Measurements from ENCODE around the gene PRKAR1B.

Gene PRKAR1B

DNA sequence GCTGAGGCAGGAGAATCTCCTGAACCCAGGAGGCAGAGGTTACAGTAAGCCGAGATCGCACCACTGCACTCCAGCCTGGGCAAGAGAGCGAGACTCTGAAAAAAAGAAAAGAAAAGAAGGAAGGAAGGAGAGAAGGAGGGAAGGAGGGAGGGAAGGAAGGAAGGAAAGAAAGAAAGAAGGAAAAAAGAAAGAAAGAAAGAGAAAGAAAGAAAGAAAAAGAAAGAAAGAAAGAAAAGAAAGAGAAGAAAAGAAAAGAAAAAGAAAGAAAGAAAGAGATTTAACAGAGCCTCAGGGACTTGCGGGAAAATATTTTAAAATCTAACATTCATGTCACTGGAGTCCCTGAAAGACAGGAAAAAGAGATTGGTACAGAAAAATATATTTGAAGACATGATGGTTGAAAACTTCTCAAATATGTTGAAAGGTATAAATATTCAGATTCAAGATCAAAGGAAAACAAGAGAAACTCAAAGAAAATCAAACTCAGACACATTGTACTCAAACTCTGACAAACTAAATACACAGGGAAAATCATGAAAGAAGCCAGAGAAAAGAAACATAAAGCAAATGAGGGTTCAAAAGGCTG lies 25.9 kb downstream of the PRKAR1B start:
- Histone ChIP-seq H2AK5ac (ENCODE audit: low read length, severe bottlenecking) (no peak overlapping the region), H3K4ac (ENCODE audit: low read depth in 1 of 2, low read length in 2 of 2) (no peak overlapping the region), H3K27me3 (ENCODE audit: control insufficient read depth in 1 of 2, insufficient read depth in 1 of 2, low read length in 2 of 2) (no peaks in the 10 kb centered on the region), H4K8ac (ENCODE audit: low read length) (no peak overlapping the region), H3K36me3 (ENCODE audit: control insufficient read depth in 1 of 2, insufficient read depth in 2 of 2, low read depth in 1 of 2, low read length in 2 of 2) (peaks cover 0 to 6% of the 10 kb centered on the region in 2 experiments), H3K4me2 (ENCODE audit: low read length, poor library complexity, severe bottlenecking) (no peak overlapping the region), H2BK15ac (ENCODE audit: low read depth, poor library complexity, severe bottlenecking) (no peak overlapping the region), H2BK120ac (ENCODE audit: low read depth, low read length) (no peak overlapping the region), H3K4me1 (ENCODE audit: control insufficient read depth, insufficient read depth, low read depth, low read length) (peaks cover 19% of the 10 kb centered on the region), H2AFZ (ENCODE audit: low read depth, low read length) (no peak overlapping the region), H4K91ac (ENCODE audit: low read length) (no peak overlapping the region), H3K18ac (ENCODE audit: low read depth in 1 of 2, low read length in 2 of 2) (no peak overlapping the region), H2BK12ac (ENCODE audit: low read length in 2 of 2) (no peak overlapping the region), H3K14ac (ENCODE audit: low read length in 2 of 2) (no peak overlapping the region), H3K9me3 (ENCODE audit: control insufficient read depth, low read length) (peaks cover 6% of the 10 kb centered on the region), H2BK5ac (ENCODE audit: low read depth, low read length, poor library complexity, severe bottlenecking) (no peak overlapping the region), H3K23ac (ENCODE audit: low read length in 2 of 2) (no peak overlapping the region), H3K79me1 (replicated peaks; ENCODE audit: low read length, poor library complexity, severe bottlenecking) (peaks cover 5% of the 10 kb centered on the region), H3K27ac (ENCODE audit: low read length, poor library complexity, severe bottlenecking) (no peak overlapping the region), H3K9ac (ENCODE audit: low read length) (no peak overlapping the region), H3K4me3 (ENCODE audit: insufficient read depth in 1 of 2, low read depth in 1 of 2, low read length in 2 of 2) (no peak overlapping the region)
- DNase-seq: no peak
- 96% methylated on average over 4 of the region's 4 CpGs for WGBS

DNA sequence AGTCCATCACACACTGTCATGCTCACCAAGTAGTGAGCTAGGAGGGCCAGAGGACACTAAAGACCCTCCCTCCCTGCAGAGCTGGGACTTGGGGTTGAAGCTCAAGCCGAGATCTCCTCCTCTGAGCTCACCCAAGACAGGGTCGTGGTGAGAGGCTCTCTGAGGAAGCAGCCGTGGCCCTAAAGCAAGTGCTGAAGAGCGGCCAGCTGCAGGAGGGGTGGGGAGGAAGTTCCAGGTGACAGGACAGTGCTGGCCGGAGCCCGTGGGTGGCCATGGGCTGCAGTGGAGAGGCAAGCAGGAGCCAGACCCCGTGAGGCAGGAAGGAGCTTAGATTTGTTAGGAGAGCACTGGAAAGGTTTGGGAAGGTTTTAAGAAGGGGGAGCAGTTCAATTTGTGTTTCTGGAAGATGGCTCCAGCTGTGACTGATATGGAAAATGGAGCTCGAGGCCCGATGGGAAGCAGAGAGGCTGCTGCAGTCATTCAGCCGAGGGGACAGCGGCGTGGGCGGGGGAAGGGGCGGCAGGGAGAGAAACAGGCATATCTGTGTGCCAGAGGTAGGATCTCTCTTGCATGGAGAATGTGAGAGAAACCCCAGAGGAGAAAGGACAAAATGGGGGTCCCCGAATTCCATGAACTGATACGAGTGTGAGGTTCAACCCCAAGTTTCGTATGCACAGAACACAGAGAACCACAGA lies 27.5 kb downstream of the PRKAR1B start:
- H3K4ac ChIP-seq (ENCODE audit: low read depth in 1 of 2, low read length in 2 of 2): no peak overlapping the region
- H4K91ac ChIP-seq (ENCODE audit: low read length): no peak overlapping the region
- H3K36me3 ChIP-seq (ENCODE audit: control insufficient read depth in 1 of 2, insufficient read depth in 2 of 2, low read depth in 1 of 2, low read length in 2 of 2): peaks cover 0 to 6% of the 10 kb centered on the region in 2 experiments
- H3K14ac ChIP-seq (ENCODE audit: low read length in 2 of 2): no peak overlapping the region
- H2BK5ac ChIP-seq (ENCODE audit: low read depth, low read length, poor library complexity, severe bottlenecking): no peak overlapping the region
- H2BK12ac ChIP-seq (ENCODE audit: low read length in 2 of 2): peak overlapping the region in 1 of 2 experiments; percentile 10
- H3K4me1 ChIP-seq (ENCODE audit: control insufficient read depth, insufficient read depth, low read depth, low read length): peaks cover 19% of the 10 kb centered on the region
- DNase-seq: no peak
- peaks cover 5% of the 10 kb centered on the region for H3K79me1 ChIP-seq (replicated peaks; ENCODE audit: low read length, poor library complexity, severe bottlenecking)
- H2AFZ ChIP-seq (ENCODE audit: low read depth, low read length): no peak overlapping the region
- no peaks in the 10 kb centered on the region for H3K27me3 ChIP-seq (ENCODE audit: control insufficient read depth in 1 of 2, insufficient read depth in 1 of 2, low read length in 2 of 2)
- H2AK5ac ChIP-seq (ENCODE audit: low read length, severe bottlenecking): no peak overlapping the region
- H3K4me2 ChIP-seq (ENCODE audit: low read length, poor library complexity, severe bottlenecking): no peak overlapping the region
- H2BK120ac ChIP-seq (ENCODE audit: low read depth, low read length): no peak overlapping the region
- H3K9me3 ChIP-seq (ENCODE audit: control insufficient read depth, low read length): peaks cover 6% of the 10 kb centered on the region
- H2BK15ac ChIP-seq (ENCODE audit: low read depth, poor library complexity, severe bottlenecking): no peak overlapping the region
- no peak overlapping the region for H3K4me3 ChIP-seq (ENCODE audit: insufficient read depth in 1 of 2, low read depth in 1 of 2, low read length in 2 of 2)
- no peak overlapping the region for H3K23ac ChIP-seq (ENCODE audit: low read length in 2 of 2)
- H3K27ac ChIP-seq (ENCODE audit: low read length, poor library complexity, severe bottlenecking): no peak overlapping the region
- no peak overlapping the region for H4K8ac ChIP-seq (ENCODE audit: low read length)
- WGBS: 76% methylated on average over 17 of the region's 17 CpGs
- H3K18ac ChIP-seq (ENCODE audit: low read depth in 1 of 2, low read length in 2 of 2): no peak overlapping the region
- no peak overlapping the region for H3K9ac ChIP-seq (ENCODE audit: low read length)

DNA sequence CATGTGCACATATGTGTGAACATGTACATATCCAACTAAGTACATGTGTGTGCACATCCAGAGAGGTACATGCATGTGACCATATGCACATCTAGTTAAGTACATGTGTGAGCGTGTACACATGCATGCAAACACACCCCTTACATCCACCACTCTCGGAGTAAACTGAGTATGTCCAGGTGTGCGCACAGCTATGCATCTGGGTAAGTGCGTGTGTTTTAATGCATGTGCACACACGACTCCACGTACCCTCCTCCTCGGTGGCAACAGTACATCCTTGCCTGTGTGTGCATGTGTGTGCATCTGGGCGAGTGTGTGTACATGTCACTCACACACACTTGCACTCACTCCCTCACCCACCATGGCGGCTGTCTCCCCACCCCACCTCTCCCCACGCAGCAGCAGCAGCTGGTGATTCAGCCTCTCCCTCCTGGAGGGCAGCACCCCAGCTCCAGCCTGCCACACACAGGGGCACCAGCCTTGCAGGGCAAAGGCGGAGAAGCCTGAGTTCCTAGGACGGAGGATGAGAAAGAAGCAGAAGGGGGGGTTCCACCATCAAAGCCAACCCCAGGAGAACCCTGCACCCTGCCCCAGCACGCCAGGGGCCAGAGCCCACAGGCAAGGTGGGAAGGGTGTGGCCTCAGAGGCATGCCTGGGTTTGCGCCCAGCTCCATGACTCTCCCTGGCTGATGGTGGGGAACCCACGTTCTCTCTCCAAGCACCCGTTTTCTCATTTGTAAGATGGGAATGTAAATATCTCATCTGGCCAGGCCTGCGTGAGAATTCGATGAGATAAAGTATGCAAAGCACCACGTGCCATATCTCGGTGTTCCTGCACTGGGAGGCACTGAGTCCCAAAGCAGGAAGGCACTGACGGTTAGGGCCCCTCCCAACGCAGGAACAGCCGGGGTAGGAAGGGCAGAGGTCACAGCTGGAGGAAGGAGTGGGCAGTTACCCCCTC lies 28.3 kb downstream of the PRKAR1B start:
- no peak overlapping the region for H2BK12ac ChIP-seq (ENCODE audit: low read length in 2 of 2)
- no peak overlapping the region for H2BK15ac ChIP-seq (ENCODE audit: low read depth, poor library complexity, severe bottlenecking)
- no peak overlapping the region for H3K9ac ChIP-seq (ENCODE audit: low read length)
- peaks cover 5% of the 10 kb centered on the region for H3K79me1 ChIP-seq (replicated peaks; ENCODE audit: low read length, poor library complexity, severe bottlenecking)
- H3K4me2 ChIP-seq (ENCODE audit: low read length, poor library complexity, severe bottlenecking): no peak overlapping the region
- H2BK120ac ChIP-seq (ENCODE audit: low read depth, low read length): no peak overlapping the region
- H3K9me3 ChIP-seq (ENCODE audit: control insufficient read depth, low read length): peaks cover 6% of the 10 kb centered on the region
- H3K14ac ChIP-seq (ENCODE audit: low read length in 2 of 2): peak overlapping the region in 1 of 2 experiments; percentile 13
- peaks cover 17% of the 10 kb centered on the region for H3K4me1 ChIP-seq (ENCODE audit: control insufficient read depth, insufficient read depth, low read depth, low read length)
- DNase-seq: no peak
- H4K91ac ChIP-seq (ENCODE audit: low read length): no peak overlapping the region
- no peak overlapping the region for H2AK5ac ChIP-seq (ENCODE audit: low read length, severe bottlenecking)
- H3K23ac ChIP-seq (ENCODE audit: low read length in 2 of 2): peak overlapping the region in 1 of 2 experiments; percentile 46
- 75% methylated on average over 23 of the region's 23 CpGs for WGBS
- no peak overlapping the region for H3K18ac ChIP-seq (ENCODE audit: low read depth in 1 of 2, low read length in 2 of 2)
- no peak overlapping the region for H3K4ac ChIP-seq (ENCODE audit: low read depth in 1 of 2, low read length in 2 of 2)
- H3K27me3 ChIP-seq (ENCODE audit: control insufficient read depth in 1 of 2, insufficient read depth in 1 of 2, low read length in 2 of 2): no peaks in the 10 kb centered on the region
- H3K36me3 ChIP-seq (ENCODE audit: control insufficient read depth in 1 of 2, insufficient read depth in 2 of 2, low read depth in 1 of 2, low read length in 2 of 2): peaks cover 0 to 6% of the 10 kb centered on the region in 2 experiments
- no peak overlapping the region for H4K8ac ChIP-seq (ENCODE audit: low read length)
- H3K27ac ChIP-seq (ENCODE audit: low read length, poor library complexity, severe bottlenecking): no peak overlapping the region
- H2BK5ac ChIP-seq (ENCODE audit: low read depth, low read length, poor library complexity, severe bottlenecking): no peak overlapping the region
- H2AFZ ChIP-seq (ENCODE audit: low read depth, low read length): no peak overlapping the region
- H3K4me3 ChIP-seq (ENCODE audit: insufficient read depth in 1 of 2, low read depth in 1 of 2, low read length in 2 of 2): peak overlapping the region in 1 of 2 experiments; percentile 9
